HG03565 (cell line): ENCODE measurements around the gene RTN3.
"Not testable (repeated sequence)": the region's sequence is repeated elsewhere in the genome, so short reads cannot be mapped to it uniquely, and the experiment has no call there.

Experiments
- ATAC-seq: cut with Tn5 transposase; IDR thresholded peaks from one replicate; pipeline ENCODE4 v1.9.1; 2021; ENCODE audit warnings: mild to moderate bottlenecking, moderate library complexity; ENCODE audit not compliant: unreplicated experiment

The RTN3 gene

GRCh38 chr11:63768237-63769041 lies 87.1 kb downstream of the RTN3 start, which contains the start of gene ZFTA:
Gene ZFTA (minus strand): TSS chr11:63768775. CDS start chr11:63768622, 153 bp downstream.
- no peak for ATAC-seq

DNA sequence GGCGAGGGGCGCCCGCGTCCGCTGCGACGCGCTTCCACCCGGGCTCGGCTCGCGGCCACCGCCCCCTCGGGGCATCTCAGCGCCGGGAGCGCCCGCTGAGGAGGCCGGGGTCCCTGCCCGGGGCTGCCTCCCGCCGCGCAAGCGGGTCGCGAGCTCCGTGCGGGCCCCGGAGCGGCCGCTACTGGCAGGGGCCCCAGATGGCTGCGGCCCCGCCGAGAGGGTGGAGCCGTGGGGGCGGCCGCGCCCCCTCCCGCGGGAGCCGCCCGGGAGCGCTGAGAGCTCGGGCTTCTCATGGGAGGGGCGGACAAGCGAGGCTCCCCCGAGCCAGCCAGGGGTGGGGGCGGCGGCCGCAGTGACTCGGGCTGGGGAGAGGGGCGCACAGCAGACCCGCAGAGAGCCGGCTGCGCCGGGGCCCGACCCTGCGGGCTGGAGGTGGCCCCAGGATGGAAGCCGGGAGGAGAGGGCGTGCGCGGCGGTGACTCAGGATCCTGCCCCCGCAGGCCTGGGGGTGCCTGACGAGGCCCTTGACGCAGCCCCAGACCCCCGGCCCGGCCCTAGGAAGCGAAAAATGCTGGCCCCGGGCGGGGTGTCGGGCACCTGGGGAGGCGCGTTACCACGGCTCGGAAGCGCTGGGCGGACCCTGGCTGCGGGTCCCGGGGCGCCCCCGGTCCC lies 87.9 kb downstream of the RTN3 start:
- ATAC-seq = no peak

GRCh38 chr11:63769714-63770455 lies 88.6 kb downstream of the RTN3 start:
- no peak for ATAC-seq

GRCh38 chr11:63770763-63771162 lies 89.5 kb downstream of the RTN3 start:
- no peak for ATAC-seq

DNA sequence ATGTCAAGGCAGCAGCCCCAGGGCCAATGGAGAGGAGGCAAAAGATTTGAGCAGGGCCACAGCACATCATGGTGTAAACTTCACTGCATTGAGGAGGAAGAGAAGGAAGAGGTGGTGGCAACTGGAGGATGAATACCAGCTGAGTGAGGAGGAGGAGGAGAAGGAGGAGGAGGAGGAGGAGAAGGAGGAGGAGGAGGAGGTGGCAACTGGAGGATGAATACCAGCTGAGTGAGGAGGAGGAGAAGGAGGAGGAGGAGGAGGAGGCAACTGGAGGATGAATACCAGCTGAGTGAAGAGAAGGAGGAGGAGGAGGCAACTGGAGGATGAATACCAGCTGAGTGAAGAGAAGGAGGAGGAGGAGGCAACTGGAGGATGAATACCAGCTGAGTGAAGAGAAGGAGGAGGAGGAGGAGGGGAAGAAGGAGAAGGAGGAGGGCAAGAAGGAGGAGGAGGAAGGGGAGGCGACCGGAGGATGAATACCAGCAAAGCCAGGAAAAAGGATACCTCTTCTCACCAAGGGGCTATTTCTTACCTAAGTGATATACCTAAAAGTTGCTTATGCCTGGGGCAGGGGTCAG lies 90.5 kb downstream of the RTN3 start:
- not testable (repeated sequence) for ATAC-seq

GRCh38 chr11:63775191-63775590 lies 93.9 kb downstream of the RTN3 start:
- no peak for ATAC-seq

DNA sequence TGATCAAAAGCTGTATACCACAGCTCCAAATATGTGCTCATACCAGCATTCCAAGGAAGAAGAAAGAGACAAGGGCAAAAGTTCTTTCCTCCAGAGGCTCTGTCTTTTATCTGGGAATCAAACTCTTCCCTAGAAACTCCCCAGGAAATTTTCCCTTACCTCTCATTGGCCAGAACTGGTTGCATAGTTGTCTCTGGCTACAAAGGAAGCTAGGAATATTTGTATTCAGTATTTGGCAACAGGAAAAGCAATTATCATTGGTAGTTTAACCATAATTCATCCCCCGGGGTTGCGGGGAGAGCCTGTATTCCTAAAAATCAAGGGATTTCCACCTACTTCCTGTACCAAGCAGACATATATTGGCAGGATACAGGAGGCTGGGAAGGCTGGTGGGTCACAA lies 97.7 kb downstream of the RTN3 start:
- ATAC-seq = no peak

DNA sequence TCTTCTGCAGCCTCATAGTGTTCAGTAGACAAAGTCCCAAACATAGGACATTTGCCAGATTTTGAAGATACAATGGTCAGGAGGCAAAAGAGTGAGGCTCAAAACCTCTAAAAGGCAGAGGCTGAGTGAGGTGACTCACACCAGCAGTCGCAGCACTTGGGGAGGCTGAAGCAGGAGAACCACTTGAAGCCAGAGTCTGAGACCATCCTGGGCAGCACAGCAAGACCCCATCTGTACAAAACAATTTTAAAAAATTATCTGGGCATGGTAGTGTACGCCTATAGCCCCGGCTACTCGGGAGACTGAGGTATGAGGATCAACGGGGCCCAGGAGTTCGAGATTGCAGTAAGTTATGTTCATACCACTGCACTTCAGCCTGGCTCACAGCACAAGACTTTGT lies 101.4 kb downstream of the RTN3 start:
- no peak for ATAC-seq

- no peak for ATAC-seq
These were observed 102.8 kb downstream of the RTN3 start for GRCh38 chr11:63783925-63784592.

GRCh38 chr11:63785823-63786222 lies 104.5 kb downstream of the RTN3 start:
- no peak for ATAC-seq

DNA sequence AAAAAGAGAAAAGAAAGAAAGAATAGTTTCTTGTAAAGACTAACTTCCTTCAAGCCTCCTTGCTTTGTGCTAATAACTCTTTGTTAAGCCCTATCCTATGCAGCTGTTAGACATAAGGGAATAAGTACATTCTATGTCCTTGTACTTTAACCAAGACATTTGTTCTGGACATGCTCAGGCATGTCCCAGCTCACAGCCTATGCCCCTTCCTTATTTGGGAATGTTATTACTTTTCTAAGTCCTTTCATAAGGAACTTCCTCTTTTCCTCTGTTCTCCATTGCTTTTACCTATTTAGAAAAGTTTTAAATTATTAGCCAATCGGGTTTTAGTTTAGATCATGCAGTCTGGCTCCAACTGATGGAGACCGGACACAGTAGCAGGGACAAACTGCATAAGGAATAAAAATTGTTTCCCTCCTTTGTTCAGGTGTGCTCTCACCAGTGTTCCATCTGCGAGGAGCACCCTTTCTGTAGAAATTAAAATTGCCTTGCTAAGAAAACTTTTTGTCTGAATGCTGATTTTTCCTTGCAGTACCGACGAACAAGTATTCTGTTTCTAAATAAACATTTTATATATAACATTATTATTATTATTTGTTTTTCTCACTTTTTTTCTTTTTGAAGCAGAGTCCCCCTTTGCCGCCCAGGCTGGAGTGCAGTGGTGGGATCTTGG lies 110.3 kb downstream of the RTN3 start:
- ATAC-seq = no peak

GRCh38 chr11:63793161-63793560 lies 111.9 kb downstream of the RTN3 start:
- ATAC-seq = no peak

GRCh38 chr11:63795066-63795465 lies 113.8 kb downstream of the RTN3 start:
- ATAC-seq = no peak

GRCh38 chr11:63800921-63801320 lies 119.6 kb downstream of the RTN3 start:
- no peak for ATAC-seq

- no peak for ATAC-seq
These were observed 121.5 kb downstream of the RTN3 start for GRCh38 chr11:63802637-63803414.

GRCh38 chr11:63804259-63804658 lies 123.0 kb downstream of the RTN3 start:
- ATAC-seq = no peak

- no peak for ATAC-seq
These were observed 124.6 kb downstream of the RTN3 start for GRCh38 chr11:63805844-63806415.
